Measurements from ENCODE around the gene COX7C.
"Not testable (repeated sequence)": the region's sequence is repeated elsewhere in the genome, so short reads cannot be mapped to it uniquely, and the experiment has no call there.

COX7C gene, protein sequence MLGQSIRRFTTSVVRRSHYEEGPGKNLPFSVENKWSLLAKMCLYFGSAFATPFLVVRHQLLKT

DNA sequence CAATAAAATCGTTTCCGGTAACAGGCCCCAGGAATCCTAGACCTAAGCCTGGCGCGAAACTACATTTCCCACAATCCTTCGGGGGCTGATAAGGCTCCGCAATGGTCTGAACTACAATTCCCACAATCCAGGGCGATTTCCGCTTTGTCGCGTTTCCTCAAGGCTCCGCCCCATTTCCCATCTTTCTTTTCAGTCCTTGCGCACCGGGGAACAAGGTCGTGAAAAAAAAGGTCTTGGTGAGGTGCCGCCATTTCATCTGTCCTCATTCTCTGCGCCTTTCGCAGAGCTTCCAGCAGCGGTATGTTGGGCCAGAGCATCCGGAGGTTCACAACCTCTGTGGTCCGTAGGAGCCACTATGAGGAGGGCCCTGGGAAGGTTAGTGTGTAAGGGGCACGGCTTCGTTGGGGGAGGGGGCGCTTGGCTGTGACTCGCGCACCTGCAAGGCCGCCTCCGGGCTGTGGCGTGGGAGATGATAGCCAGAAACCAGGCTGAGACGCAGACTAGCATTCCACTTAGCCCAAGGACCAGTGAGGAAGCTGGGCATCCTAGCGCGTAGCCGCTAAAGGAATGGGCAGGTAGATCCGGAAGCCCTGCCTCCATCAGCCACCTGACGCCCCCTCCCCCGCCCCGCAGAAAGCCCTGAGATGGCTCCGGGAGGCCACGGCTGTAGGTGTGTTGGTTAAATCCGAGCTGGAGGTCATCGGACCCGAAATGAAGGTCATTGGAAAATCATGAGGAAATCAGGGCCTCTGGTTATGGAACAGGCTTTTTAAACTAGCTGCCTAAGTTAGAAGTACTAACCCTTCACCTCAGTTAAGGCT lies at the start of gene COX7C:
COX7C (plus strand) TSS at position 186 of the 821 bp plus-strand sequence; CDS start at position 301, 115 bp downstream.
- in situ Hi-C loops (cut with MboI; ENCODE audit: low sequenced_read_pairs), result no loop called here

DNA sequence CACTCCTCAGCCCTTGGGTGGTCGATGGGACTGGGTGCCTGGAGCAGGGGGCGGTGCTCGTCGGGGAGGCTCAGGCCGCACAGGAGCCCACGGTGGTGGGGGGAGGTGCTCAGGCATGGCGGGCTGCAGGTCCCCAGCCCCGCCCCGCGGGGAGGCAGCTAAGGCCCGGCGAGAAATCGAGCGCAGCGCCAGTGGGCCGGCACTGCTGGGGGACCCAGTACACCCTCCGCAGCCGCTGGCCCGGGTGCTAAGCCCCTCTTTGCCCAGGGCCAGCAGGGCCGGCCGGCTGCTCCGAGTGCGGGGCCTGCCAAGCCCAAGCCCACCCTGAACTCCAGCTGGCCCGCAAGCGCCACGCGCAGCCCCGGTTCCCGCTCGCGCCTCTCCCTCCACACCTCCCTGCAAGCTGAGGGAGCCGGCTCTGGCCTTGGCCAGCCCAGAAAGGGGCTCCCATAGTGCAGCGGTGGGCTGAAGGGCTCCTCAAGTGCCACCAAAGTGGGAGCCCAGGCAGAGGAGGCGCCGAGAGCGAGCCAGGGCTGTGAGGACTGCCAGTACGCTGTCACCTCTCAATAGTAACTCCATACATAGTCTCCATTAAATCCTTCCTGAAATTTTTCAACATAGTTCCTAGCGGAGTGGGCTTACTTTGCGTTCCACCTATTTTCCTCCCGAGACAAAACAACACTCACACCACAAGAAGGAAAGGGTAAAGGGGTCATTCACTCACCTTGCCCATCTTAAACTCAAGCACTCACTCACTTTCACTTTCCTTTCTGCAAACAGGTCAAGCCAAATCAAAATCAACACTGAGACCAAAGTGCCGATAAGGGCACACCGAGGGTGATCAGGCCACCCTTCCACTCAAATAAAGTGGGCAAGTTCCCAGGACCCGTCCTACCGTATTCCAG lies 48.0 kb upstream of the COX7C start:
- in situ Hi-C loops (cut with MboI; ENCODE audit: low sequenced_read_pairs), result not testable (repeated sequence)

DNA sequence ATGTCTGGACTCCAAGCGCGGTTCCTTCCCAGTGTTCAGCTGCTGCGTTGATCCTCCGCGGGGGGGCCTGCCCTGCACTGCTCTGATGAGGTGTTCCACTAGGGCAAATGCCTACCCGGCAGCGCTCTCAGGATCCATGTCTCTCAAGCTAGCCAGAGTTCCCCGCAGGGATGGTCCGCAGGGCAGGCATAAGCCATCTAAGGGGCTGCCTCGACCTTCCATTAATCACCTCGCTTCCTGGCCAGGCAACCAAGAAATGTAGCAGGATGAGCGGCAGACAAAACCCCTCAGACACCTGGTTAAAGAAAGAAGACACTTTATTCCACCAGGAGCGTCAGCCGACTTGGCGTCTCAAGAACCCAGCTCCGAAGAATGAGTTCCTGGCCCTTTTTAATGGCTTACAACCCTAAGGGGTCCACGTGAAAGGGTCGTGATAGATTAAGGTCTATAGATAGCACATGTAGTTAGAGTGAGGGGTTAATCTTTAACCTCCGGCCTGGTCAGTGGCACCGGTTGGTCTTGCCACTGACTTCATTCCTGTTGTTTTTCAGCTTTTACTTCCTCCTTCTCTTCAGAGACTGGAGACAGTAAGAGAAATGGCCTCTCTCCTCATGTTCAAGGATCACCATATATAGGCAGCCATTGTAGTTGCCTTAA lies 47.2 kb upstream of the COX7C start:
- in situ Hi-C loops (cut with MboI; ENCODE audit: low sequenced_read_pairs), result no loop called here

DNA sequence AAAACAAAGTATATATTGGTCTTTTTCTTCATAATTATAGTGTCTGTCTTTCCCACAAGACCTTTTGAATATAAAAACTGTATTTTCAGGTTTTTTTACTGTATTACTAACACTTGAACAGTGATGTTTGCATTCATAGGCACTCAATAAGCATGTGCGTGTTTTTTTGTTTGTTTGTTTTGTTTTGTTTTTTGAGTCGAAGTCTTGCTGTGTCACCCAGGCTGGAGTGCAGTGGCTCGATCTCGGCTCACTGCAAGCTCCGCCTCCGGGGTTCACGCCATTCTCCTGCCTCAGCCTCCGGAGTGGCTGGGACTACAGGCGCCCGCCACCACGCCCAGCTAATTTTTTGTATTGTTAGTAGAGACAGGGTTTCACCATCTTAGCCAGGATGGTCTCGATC lies 46.6 kb upstream of the COX7C start:
- in situ Hi-C loops (cut with MboI; ENCODE audit: low sequenced_read_pairs), result not testable (repeated sequence)

DNA sequence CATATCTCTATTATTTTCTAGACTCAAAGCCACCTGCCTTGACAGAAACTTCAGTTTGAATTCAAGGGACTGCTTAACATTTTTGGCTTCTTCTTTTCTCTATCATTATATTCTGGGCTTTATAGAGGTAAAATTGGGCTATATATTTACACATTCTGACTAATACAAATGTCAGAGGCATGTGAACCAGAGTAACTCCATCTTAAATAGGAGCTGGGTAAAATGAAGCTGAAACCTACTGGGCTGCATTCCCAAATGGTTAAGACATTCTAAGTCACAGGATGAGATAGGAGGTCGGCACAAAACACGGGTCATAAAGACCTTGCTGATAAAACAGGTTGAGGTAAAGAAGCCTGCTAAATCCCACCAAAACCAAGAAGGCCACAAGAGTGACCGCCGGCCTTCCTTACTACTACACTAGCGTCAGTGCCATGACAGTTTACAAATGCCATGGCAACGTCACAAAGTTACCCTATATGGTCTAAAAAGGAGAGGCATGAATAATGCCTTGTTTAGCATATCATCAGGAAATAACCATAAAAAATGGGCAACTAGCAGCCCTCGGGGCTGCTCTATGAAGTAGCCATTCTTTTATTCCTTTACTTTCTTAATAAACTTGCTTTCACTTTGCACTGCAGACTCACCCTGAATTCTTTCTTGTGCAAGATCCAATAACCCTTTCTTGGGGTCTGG lies 44.8 kb upstream of the COX7C start:
- in situ Hi-C loops (cut with MboI; ENCODE audit: low sequenced_read_pairs), result no loop called here

- in situ Hi-C loops (cut with MboI; ENCODE audit: low sequenced_read_pairs), result no loop called here
These were observed 38.2 kb upstream of the COX7C start for GRCh38 chr5:86579502-86579901.

DNA sequence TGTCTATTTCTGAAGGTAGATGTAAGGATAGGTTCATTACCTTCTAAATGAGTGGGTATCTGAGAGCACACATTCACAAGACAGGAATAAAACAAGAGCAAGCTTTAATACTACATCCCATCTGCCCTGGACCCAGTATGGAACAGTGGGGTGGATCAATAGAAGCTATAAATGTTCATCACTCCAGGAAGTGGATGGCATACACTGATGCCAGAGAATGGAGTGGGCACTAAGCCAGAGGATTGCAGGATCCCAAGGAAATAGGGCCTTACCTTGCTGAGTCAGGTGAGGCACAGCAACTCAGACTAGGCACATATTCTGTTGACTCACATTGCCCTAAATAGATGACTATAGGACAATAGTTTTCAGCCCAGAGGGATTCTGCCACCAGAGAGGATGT lies 21.3 kb upstream of the COX7C start:
- in situ Hi-C loops (cut with MboI; ENCODE audit: low sequenced_read_pairs), result no loop called here

DNA sequence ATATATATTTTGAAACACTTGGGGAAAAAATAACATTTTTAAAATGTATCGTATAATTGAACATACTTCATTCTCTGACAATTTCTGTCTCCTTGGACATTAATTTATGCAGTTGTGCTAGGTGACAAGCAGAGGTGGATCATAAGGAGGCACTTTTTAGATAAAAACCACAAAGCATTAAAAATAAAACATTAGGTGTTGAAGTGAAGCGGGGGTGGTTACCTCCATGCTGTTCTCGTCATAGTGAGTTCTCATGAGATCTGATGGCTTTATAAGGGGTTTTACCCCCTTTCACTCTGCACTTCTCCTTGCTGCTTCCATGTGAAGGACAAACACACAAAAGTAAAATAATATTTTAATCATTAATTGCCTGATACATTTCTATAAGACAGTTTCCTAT lies 11.9 kb upstream of the COX7C start:
- in situ Hi-C loops (cut with MboI; ENCODE audit: low sequenced_read_pairs), result no loop called here

GRCh38 chr5:86613455-86613854 lies 4.3 kb upstream of the COX7C start:
- in situ Hi-C loops (cut with MboI; ENCODE audit: low sequenced_read_pairs), result no loop called here

DNA sequence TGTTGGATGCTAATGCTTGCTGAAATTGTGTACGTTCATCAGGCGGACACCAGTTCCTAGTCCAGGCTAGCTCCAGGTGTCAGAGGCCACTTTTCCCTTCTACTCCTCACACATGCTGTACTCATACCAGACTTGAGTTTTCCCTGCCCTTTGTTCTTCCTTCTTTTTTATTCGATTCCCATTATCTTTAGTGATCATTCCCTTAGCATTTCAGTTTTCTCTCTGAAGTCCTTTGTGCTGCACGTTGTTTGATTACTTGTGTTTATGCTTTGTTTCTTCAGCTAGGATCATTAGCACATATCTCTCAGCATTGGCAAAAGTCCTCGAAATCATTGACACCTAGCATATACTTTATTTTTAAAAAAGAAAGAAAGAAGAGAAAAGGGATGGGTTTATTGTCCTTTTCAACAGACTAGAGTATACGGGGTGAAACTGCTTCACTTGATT lies 409 bp upstream of the COX7C start:
- in situ Hi-C loops (cut with MboI; ENCODE audit: low sequenced_read_pairs), result no loop called here

- in situ Hi-C loops (cut with MboI; ENCODE audit: low sequenced_read_pairs), result no loop called here
These were observed 6.2 kb downstream of the COX7C start for GRCh38 chr5:86623785-86624483.

DNA sequence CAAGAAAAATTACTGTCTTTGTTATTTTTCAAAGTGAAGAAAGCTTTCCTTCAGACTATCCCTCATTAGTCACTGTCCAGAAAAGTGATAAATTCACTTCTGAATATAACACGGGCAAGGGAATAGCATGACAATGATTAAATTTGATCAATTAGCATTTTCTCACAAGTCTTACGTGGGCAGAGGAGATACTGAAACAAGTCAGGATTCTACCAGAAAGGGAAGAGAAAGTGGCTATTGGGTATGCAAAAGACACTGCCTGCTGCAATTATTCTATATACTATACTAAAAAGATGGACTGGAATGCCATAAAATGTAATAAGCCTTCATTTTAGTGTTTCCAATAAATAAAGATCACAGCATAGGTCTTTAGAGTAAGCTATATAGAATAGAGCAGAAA lies 7.4 kb downstream of the COX7C start:
- in situ Hi-C loops (cut with MboI; ENCODE audit: low sequenced_read_pairs), result no loop called here

DNA sequence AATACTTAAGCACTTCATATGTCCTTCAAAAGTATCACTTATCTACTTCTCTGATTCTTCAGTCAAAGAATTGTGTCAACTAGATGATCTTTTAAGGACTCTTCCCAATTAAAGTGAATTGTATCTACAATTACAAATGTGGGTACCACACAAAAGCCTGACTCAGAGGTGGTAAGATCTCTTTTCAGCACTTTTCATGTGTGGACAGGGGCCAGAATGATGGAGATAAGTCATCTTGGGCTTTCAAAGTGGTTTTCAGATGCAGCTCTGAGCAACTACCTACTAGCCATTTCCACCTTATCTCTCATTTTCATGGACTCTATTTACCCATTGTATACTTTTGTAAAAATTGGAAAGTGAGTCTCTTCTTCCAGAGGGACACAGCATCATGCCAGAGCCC lies 8.4 kb downstream of the COX7C start:
- in situ Hi-C loops (cut with MboI; ENCODE audit: low sequenced_read_pairs), result no loop called here

- in situ Hi-C loops (cut with MboI; ENCODE audit: low sequenced_read_pairs), result no loop called here
These were observed 13.4 kb downstream of the COX7C start for GRCh38 chr5:86631165-86631564.

DNA sequence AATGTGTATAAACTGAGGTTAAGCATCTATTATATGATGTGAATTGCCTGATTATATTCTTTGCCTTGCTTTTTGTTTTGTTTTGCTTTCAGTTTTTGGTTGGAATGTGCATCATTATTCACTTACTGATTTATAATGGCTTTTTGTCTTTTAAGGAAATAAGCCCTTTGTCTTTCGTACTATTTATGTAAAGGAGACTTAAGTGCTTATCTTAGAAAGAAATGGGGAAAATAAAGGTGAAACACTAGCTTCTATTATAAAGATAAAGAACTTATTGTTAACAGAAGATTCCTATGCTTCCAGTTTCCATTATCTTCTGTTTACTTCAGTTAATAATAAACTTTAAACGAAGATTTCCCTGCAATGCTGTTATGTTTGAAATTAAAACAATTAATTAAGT lies 23.3 kb downstream of the COX7C start:
- in situ Hi-C loops (cut with MboI; ENCODE audit: low sequenced_read_pairs), result no loop called here

- in situ Hi-C loops (cut with MboI; ENCODE audit: low sequenced_read_pairs), result no loop called here
These were observed 27.1 kb downstream of the COX7C start for GRCh38 chr5:86644843-86645242.

DNA sequence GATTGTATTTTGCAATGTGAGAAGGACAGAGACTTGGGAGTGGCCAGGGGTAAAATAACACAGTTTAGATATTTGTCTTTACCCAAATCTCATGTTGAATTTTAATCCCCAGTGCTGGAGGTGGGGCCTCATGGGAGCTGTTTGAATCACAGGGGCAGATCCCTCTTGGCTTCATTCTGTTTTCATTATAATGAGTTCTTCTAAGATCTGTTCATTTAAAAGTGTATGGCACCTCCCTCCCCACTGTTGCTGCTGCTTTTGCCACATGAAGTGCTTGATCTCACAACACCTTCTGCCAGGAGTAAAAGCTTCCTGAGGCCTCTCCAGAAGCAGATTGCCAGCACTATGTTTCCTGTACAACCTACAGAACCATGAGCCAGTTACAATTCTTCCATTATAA lies 28.1 kb downstream of the COX7C start:
- in situ Hi-C loops (cut with MboI; ENCODE audit: low sequenced_read_pairs), result no loop called here

DNA sequence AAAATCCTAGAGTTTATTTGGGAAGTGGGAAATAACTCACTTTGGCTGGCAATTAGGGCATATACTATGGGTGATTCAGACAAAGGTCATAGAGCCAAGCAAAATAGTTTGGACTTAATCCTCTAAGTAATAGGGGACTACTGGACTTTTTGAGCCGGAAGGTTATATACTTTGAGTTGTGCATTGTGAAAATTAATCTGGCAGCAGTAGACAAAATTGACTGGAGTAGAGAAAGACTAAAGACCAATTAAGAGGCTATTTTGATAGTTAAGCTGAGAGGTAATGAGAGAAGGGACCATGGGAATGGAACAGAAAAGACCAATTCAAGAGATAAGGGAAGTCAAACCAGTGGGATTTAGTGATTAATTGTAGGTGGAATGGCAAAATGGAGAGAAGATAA lies 28.9 kb downstream of the COX7C start:
- in situ Hi-C loops (cut with MboI; ENCODE audit: low sequenced_read_pairs), result no loop called here

- in situ Hi-C loops (cut with MboI; ENCODE audit: low sequenced_read_pairs), result no loop called here
These were observed 32.2 kb downstream of the COX7C start for GRCh38 chr5:86649832-86650505.
